ENCODE results near the gene ZFYVE28.

The ZFYVE28 gene

DNA sequence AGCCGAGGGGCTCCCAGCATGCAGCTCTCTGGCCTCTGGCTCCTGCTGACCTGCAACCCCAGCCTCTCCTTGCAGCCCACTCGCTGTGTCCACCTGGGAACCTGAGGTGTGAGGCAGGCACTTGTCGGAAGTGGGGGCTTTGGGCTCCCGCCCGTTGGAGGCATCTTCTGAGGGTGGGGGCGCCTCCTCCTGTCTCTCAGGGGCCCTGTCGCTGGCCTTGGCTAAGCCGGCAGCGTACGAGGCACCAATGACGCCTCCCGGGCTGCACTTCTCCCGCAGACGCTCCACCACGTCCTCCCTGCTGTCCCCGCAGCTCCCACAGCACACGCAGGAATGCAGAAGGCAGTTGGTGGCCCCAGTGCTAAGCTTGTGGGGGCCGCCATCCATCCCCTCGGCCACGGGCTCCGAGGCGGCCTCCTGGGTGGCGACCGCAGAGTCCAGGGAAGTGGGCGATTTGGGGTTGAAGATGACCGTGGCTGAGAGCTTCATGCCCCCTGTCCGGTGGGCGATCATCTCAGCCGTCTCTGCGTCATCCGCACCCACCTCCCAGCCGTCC lies 114.0 kb downstream of the ZFYVE28 start:
- DNase-seq (ENCODE audit: low spot score) = no peak

DNA sequence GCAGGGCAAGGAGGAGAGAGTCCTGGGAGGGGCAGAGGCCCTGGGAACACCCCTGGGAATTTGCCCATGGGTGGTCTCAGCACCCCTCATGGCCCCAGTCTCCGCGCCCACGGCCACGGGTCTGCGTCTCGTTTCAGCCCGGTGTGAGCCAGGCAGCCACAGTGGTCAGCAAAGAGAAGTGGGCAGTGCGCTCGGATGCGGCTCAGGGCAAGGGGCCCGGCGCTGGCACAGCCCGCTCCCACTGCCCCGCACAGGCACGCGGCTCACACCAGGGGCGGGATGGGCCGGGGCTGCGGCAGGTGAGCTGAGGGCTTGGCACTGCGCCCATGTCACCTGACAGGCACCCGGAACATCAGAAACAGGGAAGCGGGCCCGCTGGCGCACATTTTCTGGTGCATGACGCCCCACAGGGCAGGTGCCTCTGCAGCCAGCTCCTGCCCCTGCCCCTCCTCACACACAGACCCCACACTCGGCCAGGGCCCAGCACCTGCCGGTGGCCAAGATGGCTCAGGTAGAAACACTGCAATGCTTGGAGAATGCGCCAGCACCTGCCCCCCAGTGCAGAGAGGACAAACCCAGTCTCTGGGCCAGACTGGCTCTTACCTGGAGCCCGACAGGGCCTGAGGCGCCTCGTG lies 114.6 kb downstream of the ZFYVE28 start:
- DNase-seq (ENCODE audit: low spot score) = no peak

DNA sequence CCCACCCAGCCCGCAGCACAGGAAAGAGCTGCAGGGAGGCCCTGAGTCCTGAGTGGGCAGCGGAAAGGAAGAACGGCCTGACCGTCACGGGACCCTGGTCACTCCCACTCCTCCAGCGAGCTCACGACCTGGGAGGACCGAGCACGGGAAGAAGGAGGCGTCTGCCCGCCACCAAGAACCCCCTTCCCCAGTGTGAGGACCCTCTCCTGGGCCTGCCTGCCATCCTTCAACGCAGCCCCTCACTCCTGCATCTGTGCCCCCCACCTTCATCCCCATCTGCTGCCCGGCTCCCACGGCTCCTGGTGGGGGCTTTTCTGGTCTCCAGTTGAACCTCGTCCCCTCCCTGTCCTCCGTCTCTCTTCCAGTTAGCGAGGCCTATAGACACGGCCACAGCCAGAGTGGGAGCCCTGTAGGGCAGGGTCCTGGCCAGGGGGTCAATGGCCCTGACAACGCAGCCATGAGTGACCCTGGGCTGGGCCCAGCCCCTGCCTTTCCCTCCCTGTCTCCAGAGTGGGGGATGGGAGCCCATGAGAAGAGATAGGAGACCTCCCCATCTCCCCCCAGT lies 115.2 kb downstream of the ZFYVE28 start:
- DNase-seq (ENCODE audit: low spot score) = no peak

DNA sequence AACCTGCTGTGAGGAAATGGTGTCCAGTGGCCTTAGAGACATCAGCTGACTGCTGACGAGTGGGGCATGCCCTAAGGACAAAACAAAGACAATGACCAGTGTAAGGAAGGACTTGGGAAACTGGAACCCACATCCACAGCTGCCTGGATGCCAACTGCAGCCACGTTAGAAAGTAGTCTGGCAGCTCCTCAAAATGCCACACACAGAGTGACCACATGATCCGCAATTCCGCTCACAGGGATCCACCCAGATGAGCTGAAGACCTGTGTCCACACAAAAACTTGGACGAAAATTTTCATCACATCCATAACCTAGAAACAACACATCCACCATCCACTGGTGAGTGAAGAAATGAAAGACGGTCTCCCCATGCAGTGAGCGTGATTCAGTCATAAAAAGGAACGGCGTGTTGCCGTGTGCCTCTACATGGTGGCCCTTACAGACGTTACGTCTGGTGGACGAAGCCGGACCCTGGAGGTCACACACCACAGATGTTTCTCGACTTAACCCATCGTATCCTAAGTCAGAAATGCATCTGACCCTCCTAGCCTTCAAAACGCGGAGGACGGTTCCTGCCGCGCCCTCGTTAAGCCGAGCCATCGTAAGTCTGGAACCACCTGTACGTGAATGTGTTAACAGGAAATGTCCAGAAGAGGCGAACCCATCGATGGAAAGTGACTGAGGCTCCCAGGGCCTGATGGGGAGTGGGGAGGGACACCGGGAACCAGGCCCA lies 115.9 kb downstream of the ZFYVE28 start:
- DNase-seq (ENCODE audit: low spot score) = no peak

DNA sequence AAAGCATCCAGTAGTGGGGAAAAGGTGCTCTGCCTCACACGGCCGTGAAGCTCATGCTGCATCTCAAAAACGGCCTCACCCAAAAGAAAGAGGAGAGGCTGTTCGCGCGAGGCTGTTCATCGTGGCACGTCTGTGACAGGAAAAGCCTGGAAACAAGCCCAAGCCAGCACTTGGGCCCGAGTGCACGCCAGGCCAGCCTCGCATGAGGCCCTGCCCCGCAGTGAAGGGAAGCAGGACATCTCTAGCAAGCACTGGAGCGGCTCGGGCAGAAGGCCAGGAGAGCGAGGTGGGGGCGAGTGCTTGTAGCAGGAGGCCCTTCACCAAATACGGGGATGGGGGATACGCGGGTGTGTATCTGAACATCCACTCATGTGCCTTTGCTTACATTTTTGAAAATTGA lies 116.6 kb downstream of the ZFYVE28 start:
- DNase-seq (ENCODE audit: low spot score) = no peak

DNA sequence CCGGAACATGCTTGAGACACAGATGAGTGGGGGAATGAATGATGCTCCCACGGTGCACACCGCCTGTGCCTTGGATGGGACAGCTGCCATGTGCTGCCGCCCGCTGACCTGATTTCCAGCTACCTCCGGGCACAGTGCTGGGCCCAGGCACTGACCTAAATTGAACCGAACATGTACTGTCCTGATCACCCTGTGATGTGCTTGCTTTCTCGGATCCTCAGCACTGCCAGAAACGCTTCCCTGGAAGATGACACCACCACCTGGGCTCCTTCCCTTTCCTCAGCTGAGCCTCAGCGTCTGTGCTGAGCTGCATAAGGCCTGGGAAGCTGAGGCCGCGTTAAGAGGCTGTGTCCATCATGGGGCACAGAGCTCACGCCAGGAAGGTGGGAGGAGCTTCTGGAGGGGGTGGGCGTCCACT lies 117.2 kb downstream of the ZFYVE28 start:
- no peak for DNase-seq (ENCODE audit: low spot score)

DNA sequence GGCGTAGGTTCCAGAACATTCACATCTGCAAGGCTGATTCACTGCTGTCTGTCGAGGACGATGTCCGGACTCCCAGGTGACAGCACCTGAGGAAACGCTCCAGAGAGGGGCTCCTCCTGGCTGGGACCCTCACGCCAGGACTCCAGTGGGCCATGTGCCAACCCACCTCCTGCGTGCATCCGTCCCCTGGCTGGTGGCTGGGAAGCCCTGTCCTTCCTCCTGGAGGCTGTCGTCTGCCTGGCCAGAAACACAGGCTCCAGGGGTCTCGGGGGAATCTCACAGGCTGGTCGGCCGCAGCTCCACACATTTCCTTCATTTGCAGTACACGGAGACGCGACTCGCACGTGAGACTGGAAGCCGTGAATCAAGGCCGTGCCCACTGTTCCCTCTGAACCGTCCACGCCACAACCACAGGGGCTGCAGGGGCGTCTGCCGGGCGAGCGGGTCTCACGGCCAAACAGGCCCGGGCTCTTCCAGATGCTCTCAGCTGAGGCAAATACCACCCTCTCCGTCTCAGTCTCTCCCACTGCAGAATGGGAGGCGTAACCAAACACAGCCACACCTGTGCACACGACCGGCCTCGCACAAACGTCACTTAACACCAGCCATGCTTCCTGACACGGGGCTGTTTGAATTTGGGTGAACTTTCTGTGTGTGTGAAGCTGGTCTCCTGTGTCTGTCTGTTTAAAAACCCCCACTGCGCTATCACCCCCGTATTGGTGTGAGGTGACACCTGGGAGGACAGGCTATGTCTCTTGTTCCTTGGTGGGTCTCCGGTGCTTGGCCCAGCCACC lies 117.8 kb downstream of the ZFYVE28 start:
- DNase-seq (ENCODE audit: low spot score) = no peak

DNA sequence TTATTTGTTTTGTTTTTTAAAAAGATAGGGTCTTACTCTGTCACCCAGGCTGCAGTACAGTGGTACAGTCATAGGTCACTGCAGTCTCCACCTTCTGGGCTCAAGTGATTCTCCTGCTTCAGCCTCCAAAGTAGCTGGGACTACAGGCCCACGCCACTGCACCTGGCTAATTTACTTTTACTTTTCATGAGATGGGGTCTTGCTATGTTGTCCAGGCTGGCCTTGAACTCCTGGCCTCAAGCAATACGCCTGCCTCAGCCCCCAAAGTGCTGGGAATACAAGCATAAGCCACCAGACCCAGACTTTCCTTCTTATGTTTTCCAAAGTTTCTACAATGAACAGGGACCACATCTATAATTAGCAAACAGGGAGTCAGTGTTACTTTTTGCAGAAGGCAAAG lies 118.7 kb downstream of the ZFYVE28 start:
- no peak for DNase-seq (ENCODE audit: low spot score)

DNA sequence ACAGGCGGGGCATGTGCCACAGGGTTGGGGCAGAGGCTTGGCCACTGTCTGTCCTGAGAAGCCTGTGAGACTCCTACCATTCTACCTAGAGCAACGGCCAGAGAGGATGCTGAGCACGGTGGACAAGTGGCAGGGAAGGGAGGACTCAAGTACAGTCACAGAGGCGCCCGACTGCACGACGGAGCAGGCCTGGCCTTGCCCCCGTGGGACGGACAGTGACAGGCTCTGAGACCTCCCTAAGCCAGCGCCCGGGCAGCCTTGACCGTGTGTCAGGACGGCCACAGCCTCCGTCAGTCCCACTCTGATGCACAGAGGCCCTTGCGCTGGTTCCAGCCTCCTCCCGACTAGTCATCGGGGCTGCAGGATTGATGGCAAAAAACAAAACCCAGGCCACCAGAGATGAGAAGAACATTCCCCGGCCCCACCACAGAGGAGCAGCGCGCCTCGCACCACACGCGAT lies 119.9 kb downstream of the ZFYVE28 start:
- DNase-seq (ENCODE audit: low spot score) = no peak

DNA sequence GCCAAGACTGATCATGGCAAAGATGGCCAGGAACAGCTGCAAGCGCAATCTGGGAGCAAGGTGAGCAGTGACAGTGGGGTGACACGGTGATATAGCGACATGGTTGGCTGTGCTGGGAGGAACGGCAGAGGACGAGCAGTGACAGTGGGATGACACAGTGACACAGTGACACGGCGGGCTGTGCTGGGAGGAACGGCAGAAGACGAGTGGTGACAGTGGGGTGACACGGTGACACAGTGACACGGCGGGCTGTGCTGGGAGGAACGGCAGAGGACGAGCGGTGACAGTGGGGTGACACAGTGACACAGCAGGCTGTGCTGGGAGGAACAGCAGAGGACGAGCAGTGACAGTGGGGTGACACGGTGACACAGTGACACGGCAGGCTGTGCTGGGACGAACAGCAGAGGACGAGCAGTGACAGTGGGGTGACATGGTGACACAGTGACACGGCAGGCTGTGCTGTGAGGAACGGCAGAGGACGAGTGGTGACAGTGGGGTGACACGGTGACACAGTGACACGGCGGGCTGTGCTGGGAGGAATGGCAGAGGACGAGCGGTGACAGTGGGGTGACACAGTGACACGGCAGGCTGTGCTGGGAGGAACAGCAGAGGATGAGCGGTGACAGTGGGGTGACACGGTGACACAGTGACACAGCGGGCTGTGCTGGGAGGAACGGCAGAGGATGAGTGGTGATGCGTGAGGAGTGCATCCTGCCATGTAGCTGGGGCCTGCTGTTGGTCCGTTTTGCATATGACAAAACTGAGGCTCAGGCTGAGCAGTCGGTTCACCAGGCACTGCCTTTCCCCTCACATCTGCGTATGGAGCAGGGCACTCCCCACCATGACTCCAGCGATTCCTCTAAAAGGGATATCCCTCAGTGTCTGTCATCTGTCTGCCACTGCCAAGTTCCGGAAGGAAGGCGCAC lies 120.6 kb downstream of the ZFYVE28 start:
- no peak for DNase-seq (ENCODE audit: low spot score)

DNA sequence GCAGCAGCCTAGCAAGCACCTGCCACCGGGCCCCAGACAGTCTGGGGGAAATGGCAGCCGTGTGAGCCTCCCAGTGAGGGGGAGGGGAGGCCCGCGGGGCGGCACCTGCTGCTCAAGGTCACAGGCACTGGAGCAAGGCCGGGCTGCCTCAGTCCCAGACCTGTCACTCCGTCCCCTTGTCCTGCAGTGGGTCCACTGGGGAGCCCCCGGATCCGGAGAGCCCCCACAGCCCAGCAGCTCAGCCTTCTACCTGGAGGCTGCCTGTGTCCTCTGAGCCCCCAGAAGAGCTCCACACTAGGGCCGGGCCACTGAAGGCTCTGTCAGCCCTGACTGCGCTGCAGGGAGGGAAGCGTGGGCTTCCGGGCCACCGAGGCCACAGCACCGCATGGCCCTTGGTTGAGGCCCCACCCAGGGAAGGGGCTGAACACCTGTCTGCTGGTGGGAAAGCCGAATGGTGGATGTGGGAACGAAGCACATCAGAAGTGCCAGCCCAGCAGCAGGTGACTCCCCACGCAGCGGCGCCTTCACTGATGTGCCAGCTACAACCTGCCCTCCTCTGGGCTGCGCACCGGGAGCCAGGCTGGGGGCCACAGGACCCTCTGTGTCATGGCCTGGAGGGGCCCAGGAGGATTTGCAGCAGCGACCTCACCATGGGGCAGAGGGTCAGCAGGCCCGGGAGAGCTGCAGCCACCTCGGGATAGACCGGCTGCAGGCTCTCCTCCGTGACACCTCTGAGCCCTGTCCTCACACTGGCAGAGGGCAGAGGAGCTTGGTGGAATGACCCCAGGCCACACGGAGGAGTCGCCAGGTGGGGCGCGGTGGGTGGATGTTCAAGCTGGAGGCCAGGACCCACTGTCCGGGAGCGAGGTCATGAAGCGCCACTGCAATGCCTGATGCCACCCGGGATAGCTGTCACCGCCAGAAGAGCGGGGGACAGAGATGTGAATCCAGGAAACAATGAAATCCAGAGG lies 121.5 kb downstream of the ZFYVE28 start:
- no peak for DNase-seq (ENCODE audit: low spot score)

DNA sequence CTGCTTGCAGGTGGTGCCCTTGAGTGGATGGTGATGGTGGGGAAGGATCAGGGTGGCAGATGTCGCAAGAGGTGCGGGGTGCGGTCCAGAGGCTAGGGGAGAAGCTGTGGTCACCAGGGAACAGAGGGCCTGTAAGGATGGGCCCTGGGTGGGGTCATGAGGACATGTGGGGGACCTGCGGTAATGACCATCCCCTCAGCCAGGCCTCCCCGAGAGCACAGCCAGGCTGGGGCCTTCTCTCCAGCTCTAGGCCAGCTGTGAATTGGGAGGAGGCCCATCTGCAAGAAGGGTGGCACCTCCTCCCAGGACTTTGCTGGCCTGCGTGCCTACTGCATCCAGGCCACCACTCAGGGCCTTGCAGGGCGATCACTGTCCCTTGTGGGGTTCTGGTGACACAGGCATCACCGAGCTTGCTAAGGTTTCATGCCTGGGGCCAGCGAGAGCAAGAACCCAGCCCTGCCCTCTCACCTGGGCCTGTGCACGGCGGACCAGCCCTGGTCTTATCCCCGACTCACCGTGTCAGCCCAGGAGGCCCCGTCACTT lies 122.5 kb downstream of the ZFYVE28 start:
- no peak for DNase-seq (ENCODE audit: low spot score)

DNA sequence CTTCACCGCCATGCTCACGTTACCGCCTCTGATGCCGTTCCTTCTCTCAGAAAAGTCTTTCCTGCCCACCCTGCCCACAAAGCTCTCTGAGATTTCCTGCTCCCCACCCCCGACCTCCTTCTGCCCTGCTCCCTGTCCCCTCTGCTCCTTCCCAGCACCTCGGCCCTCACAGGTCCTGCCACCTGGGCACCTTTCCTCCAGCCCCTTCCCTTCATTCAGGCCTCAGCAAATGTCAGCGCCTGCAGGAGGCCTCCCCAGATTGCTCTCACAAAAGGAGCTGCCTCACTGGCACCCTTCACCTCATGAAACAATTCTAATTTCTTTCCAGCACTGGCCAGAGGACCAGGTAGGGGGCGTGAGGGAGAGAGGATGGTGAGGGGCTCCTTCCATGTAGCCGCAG lies 122.9 kb downstream of the ZFYVE28 start:
- DNase-seq (ENCODE audit: low spot score) = no peak

DNA sequence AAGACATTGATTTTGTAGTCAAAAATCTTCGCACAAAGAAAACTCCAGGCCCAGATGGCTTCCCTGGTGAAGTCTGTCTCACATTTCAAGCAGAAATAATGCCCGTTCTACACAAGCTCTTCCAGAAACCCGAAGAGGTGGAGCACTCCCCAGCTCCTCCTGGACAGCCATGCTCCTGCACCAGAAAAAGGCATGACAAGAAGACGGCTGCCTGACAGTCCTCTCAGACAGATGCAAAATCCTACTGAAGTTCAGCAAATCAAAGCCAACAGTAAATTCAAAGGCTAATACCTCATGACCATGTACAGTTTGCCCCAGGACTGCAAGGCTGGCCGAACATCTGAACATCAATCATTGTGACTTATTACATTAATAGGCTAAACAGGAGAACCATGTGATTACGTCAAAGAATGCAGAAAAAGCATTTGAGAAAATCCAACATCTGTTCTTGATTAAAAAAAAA lies 125.8 kb downstream of the ZFYVE28 start:
- peak; percentile 78 for DNase-seq (ENCODE audit: low spot score)

DNA sequence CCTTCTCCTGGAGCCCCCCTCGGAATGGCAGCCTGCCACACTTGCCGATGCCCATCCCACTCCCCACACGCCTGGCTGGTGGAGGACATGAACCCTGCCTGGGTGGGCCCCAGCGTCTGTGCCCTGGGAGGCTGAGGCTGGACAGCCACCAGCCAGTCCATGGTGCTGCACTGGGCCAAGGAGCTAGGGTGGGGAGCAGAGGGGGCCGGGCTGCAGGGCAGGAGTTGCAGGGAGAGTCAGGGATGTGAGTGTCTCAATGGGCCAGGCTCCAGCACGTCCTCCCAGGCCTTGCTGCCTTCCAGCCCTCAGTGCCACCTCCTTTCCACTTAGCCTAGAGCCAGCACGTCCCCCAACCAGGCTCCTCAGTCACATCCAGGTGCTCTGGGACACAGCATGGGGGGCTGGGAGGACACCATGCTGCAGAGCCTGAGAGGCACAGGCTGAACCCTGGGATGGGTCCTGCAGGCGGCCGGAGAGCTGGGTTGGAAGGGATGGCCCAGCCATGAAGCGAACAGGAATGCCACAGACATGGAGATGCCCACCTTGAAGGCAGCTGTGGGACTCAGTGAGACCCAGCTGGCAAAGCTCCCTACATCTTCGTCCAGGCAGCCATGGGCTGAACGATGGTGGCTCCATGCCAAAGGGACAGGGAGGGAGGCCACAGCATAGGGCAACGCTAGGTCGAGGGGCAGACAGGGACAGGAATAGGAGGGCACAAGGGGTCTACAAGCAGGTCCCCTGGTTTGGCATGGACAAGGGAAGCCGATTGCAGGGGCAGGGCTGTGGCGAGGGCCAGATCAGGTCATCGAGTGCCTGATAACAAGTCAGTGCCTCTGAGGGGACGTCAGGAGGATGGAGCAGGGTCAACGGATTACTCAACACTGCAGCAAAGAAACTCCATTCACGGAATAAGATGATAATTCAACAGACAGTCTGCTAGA lies 126.5 kb downstream of the ZFYVE28 start:
- DNase-seq (ENCODE audit: low spot score) = no peak

DNA sequence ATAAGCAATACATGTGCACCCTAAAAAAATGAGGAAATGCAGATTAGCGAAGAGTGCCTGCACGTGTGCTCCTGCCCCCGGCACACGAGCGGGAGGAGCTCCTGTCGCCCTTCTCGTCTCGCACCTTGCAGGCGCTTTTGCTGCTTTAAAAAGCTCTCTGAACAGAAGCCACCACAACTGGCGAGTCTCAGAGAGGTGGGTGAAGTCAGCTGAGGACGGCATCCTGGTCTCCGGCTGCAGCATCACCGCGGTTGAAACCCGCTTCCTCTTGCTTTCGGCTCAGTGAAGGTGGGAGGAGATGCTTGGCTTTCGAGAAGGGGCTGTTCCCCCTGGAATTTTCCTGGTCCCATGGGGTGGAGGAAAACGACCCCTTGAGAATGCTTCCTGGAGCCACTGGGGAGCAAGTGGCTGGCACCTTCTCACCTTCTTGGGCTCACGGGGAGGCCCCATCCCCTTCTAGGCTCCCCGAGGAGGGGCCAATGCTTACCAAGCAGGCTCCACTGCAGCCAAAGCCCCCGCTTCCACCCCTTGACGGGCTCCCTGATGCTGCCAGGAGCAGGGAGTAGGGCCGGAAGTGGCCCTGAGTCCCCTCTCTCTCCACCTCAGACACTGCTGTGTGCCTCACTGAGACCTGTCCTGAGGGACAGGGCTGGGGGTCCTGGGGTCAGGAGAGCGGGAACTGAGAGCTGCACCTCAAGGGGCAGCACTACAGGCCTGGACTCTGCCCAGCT lies 127.3 kb downstream of the ZFYVE28 start:
- DNase-seq (ENCODE audit: low spot score) = no peak

DNA sequence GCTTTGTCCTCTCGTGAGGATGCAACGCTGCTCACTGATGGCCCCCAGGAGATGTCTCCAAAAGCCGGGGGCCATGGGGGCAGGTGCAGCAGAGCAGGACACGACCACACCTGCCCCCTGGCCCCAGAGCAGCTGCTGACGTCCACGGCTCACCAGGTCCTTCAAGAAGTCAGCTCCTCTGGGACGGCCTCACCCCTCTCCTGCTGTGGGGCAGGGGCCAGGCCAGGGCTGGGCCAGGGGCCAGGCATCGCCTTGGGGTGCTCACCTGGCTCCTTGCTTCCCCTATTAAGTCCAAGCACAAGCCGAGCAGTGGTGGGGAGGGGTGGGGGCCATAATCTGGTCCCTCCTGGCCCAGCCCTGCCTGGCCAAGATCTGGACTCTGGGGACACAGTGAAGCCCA lies 128.0 kb downstream of the ZFYVE28 start:
- no peak for DNase-seq (ENCODE audit: low spot score)

All from SK-N-DZ (cell line).